Stimulated activated CD8-positive, alpha-beta memory T cell treated with anti-CD3 and anti-CD28 coated beads, Interleukin-12 subunit alpha, Interleukin-12 subunit beta, amount 100 ng/mL, for 1 hour (primary cell): ENCODE data around the gene TBC1D22A.

Experiments
- DNase-seq: peaks from one replicate; pipeline ENCODE4 v3.0.0-alpha.2; 2020; ENCODE audit warnings: low read depth

The TBC1D22A gene

DNA sequence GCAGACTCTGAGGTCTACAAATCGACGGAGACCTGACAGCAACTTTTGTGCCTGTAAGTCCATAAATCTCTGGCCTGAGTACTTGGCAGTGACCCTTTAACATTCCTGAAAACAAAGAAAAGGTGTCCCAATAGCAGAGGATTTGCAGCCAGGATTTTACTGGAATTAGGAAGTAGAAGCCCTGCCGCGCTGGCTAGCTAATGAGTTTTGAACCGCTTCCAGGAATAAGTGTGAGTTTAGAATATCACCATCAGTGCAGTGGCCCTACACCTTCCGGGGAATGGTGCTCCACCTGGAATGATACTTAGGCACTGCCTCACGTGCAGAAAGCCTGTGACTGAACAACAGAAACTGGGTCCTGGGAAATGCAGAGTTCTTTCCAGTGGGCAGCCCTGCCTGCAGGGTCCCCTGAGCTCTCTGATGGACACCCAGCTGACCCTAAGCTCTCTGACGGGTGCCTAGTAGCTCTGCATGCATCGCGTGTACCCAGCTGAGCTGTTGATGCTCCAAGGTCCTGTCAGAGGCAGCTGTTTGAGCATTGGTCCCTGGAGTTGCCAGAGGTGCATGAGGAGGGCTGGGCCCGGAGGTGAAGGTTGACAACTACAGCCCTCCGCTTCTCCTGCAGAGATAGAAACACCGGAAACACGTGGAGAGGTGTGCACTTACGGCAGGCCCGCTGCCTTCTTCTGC, 380.9 kb downstream of the TBC1D22A start:
- no peak for DNase-seq

DNA sequence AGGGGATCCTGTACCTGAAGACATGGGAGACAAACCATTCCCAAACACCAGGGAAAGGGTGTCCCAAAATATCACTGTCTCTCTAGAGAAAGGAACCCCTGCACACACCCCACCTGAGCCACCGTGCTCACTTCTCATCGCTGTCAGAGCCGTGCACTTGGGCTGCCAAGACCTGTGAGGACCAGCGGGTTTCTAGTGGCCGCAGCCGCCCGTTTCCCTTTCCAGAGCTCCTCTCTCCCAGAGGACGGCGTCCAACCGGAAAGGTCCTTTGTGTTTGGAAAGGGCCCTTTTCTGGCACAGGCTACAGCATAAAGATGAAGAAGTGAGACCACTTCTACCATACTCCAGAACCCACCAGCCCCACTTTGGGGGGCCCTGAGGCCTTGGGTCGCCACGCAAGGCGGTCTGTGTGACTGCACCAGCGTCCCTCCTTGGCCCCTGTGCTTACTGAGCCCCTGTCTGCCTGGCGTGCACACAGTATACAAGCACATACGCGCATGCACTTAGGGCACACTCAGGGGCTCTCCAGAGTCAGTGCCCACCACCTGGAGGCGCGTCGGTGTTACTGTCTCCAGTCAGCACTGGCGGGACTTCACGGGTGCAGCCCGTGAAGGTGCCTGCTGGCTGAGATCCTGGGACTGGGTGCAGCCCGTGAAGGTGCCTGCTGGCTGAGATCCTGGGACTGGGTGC, 381.8 kb downstream of the TBC1D22A start:
- no peak for DNase-seq

DNA sequence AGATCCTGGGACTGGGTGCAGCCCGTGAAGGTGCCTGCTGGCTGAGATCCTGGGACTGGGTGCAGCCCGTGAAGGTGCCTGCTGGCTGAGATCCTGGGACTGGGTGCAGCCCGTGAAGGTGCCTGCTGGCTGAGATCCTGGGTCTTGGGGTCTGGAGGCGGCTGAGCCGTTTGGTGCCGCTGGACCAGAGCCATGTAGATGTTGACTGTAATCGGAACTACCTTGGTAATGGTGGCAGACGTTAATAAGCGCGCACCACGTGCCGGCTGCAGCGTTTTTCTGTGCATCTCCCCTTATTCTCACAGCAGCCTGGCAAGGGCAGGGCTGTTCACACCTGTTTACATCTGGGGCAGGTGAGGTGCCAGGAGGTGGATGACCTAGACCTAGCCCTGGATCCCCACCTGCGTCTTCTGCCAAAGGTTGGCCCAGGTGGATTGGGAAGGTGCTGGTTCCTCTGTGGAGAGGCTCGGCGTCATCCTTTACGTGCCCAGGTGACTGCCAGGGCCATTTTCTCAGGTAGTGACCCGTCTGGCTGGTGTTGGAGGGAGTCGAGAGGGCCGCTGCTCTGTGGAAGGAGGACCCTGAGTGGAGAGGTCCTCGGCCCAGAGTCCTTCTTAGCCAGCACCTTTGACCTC, 382.5 kb downstream of the TBC1D22A start:
- no peak for DNase-seq

DNA sequence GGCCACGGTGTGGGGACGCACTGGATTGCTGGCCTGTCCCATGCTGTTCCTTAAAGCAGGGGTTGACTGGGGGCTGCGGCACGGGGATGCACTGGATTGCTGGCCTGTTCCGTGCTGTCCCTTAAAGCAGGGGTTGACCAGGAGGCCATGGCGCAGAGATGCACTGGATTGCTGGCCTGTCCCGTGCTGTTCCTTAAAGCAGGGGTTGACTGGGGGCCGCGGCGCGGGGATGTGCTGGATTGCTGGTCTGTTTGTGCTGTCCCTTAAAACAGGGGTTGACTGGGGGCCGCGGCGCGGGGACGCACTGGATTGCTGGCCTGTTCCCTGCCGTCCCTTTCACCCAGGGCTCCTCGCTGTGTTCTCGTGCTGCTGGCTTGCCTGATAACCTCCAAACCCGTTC, 383.4 kb downstream of the TBC1D22A start:
- no peak for DNase-seq

DNA sequence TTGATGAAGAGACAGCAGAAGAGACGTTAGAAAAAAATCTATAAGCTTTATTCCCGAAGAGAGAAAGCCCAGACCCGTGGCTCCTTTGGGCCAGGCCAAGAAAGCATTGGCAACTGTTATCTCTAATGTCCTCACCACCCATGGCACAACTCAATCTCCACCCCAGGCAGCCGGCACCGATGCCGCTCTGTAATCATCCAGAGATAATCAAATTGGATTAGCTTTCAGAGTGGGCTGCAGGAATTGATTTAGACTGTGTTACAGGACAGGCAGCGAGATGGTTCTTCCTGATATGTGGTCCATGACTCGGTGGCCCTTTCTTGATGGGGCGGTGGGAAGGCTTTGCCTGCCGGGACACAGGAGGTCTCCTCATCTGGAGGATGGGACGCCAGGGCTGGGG, 383.9 kb downstream of the TBC1D22A start:
- DNase-seq = no peak

DNA sequence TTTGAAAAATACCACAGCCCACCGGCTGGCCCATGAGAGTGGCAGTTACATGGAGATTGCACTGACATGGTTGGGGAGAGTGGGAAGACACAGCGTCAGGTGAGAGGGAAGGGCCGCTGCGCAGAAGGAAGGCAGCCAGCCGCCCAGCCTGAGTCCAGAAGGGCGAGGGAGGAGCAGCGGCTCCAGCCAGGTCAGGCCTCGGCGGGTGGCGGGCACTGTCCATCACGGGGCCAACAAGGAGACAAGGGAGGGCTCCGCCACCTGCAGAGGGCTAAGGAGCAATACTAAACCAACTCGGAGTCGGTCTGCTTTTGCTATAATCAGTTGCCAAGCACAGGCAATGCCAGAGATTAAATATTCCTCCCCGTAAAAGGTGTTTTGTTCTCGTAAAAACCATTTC, 384.5 kb downstream of the TBC1D22A start:
- no peak for DNase-seq

DNA sequence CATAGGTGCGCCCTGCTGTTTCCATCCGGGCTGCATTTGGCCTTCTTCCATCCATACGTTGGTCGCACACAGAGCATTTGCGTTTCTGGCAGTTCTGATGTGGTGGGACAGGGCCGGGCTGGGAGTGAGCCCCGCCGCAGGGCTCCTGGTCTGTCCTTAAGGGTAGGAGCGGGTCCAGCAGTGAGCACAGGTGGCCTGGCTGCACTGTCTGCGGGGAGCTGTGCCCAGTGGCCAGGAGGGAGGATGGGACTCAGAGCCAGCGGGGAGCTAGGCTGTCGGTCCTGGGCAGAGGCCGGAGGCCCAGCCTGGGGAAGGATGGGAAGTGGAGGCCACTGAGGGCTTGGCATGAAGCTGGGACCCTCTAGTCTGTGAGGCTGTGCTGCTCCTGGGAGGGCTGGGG, 385.1 kb downstream of the TBC1D22A start:
- DNase-seq = no peak

DNA sequence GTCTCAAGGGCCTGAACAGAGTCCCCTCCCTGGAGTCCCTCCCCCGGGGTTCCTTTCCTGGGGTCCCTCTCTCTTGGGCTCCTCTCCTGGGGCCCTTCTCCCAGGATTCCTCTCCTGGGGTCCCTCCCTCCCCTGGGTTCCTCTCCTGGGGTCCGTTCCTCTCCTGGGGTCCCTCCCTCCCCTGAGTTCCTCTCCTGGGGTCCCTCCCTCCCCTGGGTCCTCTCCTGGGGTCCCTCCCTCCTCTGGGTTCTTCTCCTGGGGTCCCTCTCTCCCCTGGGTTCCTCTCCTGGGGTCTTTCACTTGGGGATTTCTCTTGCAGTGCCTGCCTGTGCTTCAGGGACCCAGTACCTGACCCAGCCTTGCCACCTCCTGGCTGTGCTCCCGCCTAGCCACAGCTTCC, 386.1 kb downstream of the TBC1D22A start:
- DNase-seq = no peak

DNA sequence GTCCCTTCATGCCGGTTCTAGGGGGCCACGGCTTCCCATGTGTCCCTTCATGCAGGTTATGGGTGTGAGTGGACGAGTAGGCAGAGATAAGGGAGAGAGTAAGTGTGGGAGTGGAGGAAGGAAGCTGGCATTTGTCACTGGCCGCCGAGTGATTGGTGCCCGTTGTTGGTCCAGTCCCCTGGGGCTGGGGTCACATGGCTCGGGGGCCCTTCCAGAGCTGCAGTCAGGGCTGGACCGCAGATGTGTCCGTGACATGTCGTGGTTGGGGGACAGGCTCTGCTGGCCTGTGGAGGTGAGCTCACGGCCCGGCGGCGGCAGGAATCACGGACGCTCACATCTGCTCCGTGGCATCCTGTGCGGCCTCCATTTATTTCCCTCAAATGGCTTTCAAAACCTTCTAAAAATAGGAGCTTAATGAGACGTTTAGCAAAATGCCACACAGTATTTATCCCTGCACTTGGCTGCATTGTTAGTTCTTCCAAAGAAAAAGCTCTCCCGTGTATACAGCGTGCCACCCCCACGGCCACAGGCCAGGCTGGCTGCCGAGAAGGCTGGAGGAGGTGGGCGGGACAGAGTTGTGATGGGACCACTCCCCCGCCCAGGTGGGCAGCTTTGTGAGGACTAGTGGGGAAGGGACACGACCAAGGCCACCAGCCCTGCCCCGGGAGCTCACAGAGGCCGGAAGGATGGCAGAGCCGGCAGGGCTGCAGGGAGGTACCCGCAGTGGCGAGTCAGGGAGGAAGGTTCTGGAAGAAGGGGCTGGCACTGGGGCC, 386.7 kb downstream of the TBC1D22A start:
- DNase-seq = no peak

DNA sequence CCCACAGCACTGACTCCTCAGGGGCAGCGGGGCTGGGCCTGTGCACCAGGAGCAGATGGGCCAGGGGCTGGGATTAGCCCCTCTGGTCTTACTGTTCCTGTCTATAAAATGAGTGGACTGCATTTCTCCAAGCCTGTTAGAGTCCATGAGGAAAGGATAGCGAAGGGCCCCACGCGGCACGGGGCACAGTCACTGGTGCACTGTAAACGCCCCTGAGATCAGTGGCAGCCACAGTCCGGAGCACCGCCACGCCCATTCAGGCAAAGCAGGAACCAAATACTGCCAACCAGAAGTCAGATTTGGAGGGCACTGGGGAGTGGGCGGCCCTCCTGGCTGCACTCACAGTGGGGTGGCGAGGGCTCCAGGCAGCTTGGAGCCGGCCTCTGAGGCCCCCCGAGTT, 387.5 kb downstream of the TBC1D22A start:
- DNase-seq = no peak

DNA sequence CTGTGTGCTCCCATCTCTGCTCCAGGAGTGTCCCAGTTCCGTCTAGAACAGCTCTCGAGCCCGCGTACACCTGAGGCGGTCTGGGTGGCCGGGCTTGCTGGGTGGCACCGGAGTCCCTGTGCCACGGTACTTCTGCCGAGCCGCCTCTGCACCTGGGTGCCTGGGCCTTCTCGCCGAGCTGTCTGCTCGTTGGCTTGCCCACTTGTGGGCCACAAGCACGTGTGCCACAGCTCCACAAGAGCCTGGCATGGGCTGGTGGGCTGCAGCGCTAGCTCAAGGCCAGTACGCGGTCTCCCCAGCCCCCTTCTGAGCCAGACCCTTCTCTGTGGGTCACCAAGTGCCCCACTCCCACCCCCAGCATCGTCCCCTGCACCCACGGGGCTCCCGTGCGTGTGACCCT, 388.0 kb downstream of the TBC1D22A start:
- DNase-seq = no peak

DNA sequence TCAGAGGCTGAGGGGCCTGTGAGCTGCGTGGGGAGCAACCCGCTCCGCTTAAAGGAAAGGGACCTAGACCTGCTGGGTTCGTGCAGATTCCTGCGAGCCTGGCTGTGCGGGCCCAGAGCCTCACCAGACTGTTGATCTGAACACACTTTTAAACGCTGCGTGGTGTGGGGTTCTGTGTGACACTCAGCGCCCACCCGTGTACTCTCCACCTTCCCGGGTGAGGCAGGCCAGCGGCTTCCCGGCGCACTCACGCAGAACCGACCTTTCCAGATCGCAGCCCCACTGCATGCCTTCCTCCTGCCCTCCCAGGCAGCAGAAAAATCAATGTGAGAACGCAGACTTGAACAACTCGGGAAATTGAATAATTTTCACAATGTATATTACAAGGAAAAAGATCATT, 388.6 kb downstream of the TBC1D22A start:
- no peak for DNase-seq

DNA sequence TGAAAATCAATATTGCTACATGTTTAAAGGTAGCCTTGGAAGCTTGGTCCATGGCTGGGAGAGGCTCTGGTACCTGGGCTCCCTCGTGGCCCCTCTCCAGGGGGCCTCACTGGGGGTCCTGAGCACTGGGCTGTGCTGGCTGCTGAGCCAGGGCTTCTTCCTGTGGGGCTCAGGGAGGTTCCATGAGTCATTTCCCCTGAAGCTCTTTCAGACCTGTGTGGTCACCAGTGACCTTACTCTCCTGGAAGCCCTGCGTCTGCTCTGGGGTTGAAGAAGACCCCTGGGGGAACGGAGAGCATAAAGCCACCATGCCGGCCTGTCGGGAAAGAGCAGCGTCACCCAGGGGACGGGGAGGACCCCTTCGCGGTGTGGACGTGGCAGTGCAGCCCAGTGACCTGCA, 389.0 kb downstream of the TBC1D22A start:
- no peak for DNase-seq

DNA sequence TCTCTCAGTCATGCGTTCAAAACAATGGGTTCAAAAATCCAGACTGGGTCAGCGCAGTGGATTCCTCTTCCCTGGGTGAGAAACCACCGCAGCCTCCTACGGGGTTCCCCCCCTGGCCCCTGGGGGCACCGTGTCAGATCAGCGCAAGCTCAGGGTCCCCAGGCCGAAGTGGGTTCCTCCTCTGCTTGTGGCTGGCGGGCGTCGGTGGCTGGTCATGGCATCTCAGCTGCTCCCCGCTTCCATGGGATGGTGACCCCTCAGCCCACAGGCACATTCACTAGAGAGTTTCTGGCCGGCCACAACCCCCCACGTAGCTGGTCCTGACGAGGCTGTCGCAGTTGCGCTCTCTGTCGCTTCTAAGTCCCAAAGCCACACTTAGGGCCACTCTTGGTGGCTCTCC, 389.8 kb downstream of the TBC1D22A start:
- no peak for DNase-seq

DNA sequence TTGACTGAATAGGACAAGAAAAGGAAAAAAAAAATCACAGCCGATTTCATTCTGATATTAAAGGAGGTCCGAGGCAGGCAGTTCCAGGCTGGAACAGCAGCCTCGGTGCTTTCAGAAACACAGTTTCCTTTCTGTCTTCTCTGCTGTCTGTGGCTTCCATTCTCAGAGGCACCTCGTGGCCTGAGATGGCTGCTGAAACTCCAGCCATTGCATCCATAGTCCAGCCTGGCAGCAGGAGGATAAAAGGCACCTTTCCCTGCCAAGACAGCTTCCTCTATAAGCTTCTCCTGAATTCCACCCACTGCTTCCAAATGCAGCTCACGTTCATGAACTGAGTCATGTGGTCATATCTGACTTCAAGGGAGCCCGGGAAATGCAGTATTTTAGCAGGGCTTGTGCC, 390.5 kb downstream of the TBC1D22A start:
- no peak for DNase-seq

DNA sequence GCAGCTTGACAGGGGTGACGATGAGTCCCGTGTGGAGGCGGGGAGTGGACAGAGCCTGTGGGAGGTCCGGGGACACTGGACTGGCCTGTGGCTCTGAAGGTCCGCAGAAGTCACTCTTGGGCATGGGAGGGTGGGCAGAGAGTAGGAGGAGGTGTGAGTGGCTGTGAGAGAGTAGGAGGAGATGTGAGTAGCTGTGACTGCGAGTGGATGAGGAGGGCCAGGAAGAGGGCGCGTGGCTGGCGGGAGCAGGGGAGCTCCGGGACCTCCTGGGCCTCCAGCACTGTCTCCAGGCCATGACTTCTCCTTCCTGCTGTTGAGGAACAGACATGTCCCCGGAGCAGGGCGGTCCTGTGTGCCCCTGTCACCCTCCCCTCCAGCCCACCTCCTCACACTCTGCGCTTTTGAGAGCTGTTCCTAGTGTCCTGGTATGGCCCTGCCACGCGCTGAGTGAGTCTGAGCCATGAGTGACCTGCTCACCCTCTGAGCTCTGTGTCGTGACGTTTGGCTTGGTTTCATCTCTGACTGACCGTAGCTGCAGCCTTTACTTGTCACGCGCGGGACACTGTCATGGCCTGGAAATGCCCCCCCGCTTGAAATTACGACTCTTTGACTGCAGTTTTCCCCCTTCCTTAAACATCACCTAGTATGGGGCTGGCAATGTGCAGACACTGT, 391.5 kb downstream of the TBC1D22A start:
- no peak for DNase-seq

DNA sequence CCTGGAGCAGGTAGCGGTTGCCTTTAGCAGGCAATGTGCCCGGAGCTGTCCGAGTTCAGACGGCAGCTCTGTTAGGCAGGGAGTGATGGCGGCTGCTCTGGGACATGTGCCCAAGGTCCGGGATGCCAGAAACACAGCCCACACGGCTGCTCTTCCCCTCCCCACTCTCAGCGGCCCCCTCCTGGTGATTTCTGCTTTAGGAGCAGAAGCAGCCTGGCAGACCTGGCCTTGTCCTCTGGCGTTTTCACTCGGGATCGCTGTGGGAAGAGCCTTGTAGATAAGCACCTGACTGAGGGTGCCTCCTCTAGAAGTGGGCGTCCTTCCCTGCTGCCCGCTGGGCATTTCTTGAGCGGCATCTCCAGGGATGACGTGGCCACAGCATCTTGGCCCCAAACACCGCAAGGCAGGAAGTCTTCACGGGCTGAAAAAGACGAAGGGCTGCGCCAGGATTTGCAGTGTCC, 392.2 kb downstream of the TBC1D22A start:
- no peak for DNase-seq

DNA sequence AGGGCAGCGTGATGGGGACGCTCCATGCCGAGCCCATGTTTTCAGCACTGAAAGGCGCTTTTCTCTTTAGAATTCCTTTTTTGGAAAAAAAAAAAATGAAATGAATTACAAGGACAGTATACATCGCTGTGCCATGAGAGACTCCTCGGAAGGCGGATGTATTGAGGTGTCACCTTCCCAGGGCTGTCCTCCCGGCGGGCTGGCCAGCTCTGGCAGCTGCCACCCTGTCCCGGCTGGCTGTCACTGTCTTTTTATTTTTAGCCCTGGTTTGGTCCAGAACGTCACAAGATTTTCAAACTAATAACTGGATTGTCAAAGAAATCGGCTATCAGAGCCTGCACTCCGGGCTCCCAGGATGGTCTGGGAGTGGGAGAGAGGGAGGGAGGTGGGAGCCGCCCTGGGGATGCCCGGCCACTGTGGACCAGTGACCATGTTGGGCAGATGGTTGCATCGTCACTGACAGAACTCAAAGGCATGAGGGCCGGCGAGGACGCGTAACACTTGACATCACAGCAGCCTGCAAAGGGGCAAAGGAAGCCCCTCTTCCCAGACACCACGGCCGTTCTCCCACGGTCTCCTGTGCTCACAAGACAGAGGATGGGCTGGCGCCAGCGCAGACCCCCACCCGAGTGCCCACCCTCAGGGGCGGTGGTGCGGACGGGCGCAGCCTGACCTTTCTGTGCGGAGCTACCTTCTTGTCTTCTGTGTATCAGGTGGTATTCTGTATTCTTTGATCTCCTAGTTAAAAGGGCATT, 392.9 kb downstream of the TBC1D22A start:
- DNase-seq = no peak

DNA sequence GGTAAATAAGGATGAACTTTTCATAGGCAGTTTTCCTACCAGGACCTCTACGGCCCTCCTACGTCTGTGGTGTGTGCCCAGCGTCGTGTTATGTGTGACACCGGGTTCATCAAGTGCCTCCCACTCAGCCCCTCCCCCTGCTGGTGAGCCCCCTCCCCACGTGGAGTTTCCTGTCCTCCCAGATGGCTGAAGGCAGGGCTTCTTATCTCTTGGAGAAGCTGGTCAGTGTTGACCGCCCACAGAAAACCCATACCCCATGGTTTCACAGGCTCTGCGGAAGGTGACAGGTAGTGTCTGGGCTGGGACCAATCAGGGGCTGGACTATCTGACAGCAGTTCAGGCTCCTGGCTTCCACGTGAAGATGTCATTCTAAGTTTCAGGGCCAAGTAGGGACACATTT, 393.5 kb downstream of the TBC1D22A start:
- DNase-seq = no peak

DNA sequence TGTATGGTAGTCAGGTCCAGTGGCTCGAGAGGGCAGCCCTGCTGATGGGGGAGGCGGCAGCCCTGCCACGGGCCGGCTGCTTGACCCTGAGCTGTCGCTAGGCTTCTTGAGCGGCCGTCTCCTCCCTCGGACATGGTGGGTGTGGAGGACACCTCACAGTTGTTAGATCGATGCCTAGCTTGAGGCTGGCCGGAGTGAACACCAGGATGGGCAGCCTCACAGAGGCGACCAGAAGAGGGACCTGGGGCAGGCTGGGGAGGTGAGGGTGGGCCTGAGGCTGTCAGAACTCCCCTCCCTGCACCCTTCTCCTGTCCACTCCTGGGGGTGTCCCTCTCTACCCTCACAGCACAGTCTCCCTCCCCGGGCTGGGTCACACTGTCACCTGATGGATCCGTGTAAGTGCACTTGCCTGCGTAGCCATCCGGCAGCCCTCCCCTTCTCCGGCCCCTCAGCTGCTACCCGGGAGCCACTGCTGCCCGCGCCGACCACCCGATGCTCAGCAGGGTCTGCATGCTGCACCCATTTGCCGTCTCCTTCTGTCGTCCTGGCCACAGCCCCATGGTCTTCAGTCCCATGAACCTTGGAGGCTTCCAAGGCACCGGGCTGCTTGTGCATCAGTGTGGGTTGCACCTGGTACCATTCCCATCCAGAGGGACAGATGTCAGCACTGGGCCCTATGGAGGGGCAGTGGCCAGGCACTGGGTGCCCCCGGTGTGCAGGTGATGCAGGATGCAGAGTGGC, 394.1 kb downstream of the TBC1D22A start:
- no peak for DNase-seq

DNA sequence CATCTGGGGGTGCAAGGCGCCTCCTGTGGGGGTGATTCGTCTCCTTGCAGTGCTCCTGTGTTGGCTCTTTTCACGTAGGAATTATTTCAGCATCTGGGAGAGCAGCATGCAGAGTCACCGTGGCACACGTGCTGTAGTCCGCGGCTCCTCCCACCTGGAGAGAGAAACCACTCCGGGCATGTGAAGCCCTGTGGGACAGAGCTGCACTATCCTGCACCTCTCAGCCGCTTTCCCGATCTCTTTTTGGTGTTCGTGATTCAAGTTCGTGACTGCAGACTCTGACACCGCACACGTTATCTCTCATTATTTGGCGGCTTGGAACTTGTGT, 394.6 kb downstream of the TBC1D22A start:
- no peak for DNase-seq
